Posterior cingulate gyrus (tissue), 11 donors: ENCODE measurements around the gene CLPSL1.

Experiments used
- DNase-seq, 10 donors: peaks; one replicate each; pipeline versions ENCODE4 v3.0.0 to v3.0.0-alpha.2; 2020 to 2021; ENCODE audit warnings: mixed read lengths in 3 of 10
- intact Hi-C: fragments of 100-400 bp; cut with DNase I; formaldehyde crosslinking; loops from one replicate; pipeline ENCODE4 v1.15.1; 2023

Gene CLPSL1

DNA sequence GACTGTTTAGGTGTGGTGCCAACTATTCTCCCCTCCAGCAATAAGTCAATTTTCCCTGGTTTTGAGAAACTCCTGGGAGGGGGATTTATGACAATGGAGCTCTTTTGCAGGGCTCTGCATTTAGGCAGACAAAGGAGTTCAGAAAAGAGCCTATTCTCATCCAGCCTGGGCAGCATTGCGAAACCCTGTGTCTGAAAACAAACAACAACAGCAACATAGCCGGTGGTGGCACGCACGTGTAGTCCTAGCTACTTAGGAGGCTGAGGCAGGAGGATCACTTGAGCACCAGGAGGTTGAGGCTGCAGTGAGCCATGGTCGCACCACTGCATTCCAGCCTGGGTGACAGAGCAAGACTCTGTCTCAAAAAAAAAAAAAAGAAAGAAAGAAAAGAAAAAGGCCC lies 9.9 kb downstream of the CLPSL1 start:
- intact Hi-C loops, result no loop called here
- DNase-seq, result peak in 1 of 10 donors; percentile 42

DNA sequence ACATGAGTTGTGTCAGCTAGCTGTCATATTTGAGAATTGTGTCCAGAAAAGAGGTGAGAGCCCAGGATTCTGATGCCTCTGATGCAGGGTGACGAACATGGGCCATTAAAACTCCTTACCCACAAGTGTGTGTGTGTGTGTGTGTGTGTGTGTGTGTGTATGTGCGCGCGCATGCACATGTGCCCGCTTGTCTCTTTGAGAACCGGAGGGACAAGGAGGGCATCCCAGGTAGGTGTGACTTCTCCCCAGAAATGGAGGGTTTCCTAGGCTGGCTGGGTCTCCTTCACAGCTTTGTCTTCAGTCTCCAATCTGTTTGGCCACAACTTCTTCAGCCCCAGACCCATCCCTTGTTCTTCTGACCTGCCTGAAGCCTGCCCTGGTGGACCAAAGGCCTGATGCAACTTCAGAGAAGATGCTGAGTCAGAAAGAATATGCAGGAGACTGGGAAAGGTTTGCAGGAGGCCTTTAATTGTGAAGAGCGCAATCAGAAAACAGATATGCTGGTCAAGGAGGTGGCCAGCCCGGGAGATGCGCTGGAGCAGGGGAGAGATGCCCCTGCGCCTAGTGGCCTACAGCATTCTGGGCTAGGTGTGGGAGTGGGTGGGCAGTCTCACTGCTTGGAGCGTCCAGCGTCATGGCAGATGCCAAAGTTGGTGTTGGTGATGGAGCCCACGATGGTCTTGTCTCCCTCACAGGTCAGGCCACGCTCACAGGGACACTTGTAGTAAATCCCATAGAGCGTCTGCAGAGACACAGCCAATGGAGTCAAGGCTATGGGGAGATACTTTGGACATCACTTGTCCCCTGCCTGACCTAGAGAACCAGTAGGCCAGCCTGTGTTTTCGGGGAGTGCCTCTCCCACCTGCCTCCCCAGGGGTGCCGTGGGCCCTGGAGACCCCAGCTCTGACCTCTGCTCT lies 14.0 kb downstream of the CLPSL1 start:
- intact Hi-C loops, result no loop called here
- peak in 1 of 10 donors; percentile 81 for DNase-seq

DNA sequence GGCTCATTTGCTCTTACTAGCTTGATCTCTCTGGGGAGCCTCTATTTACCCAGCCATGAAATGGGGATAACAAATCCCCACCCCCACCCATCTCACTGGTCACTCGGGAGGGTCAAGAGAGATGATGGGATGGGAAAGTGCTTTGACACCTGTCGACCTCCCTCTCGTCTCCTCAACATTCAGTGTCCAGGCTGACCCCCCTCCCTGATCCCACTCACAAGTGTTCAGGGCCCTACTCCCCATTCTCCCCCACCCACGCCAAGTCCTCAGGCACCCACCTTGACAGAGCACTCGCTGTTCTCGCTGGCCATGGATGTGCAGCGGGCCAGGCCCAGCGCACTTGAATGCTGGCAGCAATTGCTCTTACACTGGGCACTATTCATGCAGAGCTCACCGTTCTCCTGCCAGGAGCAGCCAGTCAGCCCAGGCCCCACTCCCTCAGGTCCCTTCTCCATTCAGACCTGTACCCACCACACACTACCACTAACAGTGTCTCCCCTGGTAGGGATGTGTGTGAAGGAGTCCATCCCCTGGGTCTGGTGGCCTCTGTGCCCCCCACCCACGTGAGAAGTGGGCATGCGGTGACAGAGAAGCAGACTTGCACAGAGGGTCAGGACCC lies 14.7 kb downstream of the CLPSL1 start:
- intact Hi-C loops, result no loop called here
- peak in 1 of 10 donors; percentile 66 for DNase-seq

DNA sequence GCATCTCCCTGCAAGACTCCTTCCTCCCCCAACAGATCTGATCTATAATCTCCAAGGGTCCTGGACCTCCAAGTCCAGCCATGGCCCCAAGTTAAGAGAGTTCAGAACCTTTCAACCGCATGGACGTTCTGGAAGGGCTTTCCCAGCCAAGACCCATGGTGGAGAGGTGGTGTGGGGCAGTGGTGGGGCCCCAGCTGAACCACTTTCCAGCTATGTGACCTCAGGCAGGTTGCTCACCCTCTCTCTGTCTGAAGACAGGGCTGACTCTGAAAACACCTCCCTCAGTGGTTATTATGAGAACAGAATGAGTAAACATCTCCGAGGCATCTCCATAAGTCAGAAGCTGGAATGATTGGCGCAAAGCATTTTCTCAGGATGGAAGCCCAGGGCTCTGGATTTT lies 15.4 kb downstream of the CLPSL1 start:
- DNase-seq, result peak in 1 of 10 donors; percentile 45
- intact Hi-C loops, result no loop called here

DNA sequence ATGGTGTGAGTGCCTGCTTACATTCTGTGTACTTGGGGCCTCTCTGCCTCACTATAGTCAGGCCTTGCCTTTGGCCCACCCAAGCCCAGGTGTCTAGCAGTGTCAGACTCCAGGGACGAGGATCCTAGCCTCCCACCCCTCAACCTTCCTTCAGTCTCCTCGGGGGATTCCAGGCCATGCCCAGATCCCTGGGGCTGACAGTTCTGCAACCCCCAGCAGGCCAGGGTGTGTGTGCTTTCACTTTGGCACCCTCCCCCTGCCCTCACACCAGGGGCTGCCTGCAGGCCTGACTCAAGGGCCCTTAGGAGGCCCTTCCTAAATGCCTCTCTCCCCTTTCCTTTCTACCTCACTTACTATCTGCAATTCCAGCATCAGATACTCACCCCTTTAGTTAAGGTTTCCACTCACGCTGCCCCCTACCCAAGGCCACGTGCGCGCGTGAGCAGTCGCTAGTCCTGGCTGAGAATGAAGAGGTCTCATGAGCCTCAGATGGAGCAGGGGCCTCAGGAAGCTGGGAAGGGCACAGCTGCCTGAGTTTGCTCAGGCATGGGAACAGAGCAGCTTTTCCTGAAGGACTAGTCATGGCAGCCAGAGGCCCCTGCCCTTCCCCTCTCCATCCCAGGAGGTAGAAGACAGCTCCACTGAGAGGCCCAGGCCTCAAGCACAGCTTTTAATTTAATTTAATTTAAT lies 17.2 kb downstream of the CLPSL1 start:
- peak in 1 of 10 donors; percentile 72 for DNase-seq
- intact Hi-C loops, result loop anchor here (1.0 kb wide), 1 partner anchor 11 kb away; no protein-coding TSS in a partner anchor

DNA sequence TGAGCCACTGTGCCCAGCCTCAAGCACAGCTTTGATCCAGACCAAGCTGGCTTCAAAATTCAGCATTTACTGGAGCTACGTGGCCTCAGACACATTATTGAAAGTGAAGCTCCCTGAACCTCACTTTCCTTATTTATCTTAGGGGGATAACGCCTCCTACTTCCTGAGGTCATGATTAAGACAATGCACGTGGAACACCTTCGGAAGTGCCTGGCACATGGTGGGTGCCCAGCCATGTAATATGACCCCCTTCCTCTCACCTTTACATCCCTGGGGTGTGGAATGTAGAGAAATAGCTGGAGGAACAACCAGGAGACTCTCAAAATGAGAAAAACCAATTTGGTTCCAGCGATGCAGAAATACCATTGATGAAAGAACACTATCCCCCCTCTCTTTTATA lies 17.9 kb downstream of the CLPSL1 start:
- intact Hi-C loops, result loop anchor here (1.0 kb wide), 1 partner anchor 11 kb away; no protein-coding TSS in a partner anchor
- DNase-seq, result no peak

DNA sequence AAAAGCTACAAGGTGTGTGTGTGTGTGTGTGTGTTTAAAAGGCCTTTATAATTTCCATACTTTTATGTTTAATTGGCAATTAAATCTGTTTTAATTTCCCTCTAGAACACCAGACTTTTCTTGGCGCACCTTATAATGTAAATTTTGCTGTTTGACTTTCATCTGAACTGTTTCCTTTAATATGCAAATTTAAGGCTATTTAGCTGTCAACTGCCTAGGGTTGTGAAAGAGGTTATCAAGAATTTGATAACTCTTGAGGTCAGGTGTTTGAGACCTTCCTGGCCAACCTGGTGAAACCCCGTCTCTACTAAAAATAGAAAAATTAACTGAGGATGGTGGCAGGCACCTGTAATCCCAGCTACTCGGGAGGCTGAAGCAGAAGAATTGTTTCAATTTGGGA lies 20.3 kb downstream of the CLPSL1 start:
- intact Hi-C loops, result no loop called here
- DNase-seq, result no peak

DNA sequence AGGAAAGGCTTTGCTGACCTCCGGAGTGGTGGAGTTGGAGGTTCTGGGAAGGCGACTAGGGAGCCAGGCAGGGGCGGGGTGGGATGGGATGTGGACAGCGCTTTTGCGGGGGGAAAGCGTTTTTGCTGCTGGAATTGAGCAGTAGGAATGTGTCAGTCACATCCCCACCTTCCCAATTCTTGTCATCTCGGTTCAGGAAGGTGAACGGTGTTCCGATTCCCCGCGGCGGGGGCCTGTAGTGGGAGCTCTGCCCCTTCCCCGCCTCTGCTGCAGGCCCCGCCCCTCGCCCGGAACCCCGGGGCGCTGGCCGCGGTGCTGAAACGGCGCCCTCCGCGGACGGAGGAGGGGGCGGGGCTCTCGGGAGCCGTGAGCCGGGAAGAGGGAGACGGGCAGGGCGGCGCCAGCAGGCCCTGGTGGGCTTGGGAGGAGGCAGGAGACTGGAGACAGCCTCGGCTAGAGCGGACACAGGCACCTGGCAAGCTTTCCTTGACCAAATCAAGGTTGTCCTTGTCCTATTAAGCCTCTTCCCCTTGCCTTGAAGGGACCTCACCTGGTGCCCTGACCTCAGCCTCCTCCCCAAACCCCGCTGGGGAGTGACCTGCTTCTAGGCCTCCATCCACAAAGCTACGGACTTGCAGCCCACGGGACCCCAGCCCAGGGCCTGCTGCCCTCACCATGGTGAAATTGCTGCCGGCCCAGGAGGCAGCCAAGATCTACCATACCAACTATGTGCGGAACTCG lies 24.3 kb downstream of the CLPSL1 start, which contains the start of gene LHFPL5:
LHFPL5 (plus strand) TSS at position 357 of the 741 bp plus-strand sequence; CDS start at position 676, 319 bp downstream.
- DNase-seq, result peak in 6 of 10 donors; percentile 35 to 93 (median 45)

DNA sequence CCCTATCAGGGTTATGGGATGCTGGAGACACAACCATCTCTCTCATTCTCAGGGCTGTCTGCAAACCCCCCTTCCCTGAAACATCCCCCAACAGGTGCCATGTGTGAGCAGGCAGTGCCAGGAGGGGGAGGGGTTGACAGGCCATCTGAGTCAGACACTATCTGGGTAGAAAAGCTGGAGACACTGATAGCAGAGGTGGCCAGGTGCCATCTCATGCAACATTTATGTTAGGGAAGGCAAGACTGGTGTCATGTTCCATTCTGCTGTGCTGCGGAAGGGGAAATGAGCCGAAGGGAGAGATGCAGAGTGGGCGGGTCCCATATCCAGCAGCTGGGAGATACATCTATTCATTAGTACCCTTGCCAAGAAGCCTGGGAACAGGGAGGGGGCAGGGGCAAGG lies 27.9 kb downstream of the CLPSL1 start:
- DNase-seq, result peak in 2 of 10 donors; percentile 25 to 82

More for the DNA sequence above, 24.3 kb downstream of the CLPSL1 start, which contains the start of gene LHFPL5:
- intact Hi-C loops, result no loop called here

DNA sequence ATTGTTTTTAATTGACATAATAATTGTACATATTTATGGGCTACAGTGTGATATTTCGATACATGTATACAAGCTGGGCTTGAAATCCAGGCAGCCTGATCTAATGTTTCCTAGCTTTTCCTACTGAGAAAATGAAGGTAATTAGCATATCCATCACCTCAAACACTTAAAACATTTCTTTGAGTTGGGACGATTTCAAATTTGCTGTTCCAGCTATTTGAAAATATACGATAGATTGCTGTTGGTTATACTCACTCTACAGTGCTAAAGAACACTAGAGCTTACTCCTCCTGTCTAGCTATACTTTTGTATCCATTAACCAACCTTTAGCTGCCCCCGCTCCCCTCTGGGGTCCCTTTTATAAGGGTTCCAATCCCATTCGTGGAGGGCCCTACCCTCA lies 29.0 kb downstream of the CLPSL1 start:
- intact Hi-C loops, result no loop called here
- no peak for DNase-seq

More for the DNA sequence above, 27.9 kb downstream of the CLPSL1 start:
- intact Hi-C loops, result no loop called here

DNA sequence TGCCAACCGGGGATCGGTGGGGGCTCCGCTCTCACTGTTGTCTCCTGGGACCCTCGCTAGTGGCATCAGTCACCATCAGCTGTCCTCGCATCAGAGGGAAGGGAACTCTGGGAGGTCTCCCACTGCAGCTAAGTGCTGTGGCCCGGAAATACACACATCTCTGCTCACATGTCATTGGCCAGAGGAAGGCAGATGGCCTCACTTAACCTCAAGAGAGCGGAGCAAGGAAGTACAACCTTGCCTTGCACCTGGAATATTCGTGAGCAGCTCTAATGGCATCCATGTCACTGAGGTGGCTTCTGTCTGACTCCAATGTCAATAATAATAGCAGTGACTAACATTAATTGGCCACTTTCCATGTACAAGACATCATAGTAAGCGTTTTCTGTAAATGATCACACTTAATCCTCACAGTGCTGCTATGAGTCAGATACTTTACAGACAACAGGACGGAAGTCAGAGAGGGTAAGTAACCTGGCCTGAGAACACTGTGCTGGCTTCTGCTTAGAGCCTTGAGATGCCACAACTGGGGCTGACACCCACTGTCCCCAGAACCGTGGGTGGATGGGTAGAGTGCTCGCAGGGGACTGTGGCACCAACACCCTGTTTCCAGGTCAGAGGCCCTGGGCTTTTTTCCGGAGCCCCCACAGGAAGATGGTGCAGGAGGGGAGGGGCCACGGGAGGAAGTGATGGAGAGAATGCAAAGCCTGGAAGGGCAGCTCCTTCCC lies 30.3 kb downstream of the CLPSL1 start:
- DNase-seq, result peak in 2 of 10 donors; percentile 9 to 70
- intact Hi-C loops, result no loop called here

DNA sequence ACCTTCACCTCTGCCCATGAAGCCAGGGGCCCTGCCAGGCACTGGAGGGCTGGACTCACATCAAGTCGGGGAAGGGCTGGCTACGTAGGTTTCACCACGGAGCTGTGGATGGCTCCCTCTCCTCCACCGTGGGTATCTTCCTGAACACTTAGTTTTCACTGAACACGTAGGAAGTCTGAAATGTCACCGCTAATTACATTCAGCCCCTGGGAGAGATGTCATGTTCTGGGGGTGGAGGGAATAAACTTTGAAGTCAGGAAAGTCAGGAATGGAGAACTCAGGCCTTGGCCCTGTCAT lies 30.8 kb downstream of the CLPSL1 start:
- DNase-seq, result peak in 1 of 10 donors; percentile 41
- intact Hi-C loops, result no loop called here

DNA sequence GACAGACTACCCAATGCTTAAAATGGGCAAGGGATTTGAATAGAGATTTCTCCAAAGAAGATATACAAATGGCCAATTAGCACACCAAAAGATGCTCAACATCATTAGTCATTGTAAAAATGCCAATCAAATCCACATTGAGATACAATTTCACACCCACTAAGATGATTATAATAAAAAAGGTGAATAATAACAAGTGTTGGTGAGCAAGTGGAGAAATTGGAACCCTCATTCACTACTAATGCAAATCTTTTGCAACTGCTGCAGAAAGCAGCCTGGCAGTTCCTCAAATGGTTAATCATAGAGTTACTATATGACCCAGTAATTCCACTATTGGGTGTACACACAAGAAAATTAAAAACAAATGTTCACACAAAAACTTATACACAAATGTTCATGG lies 36.7 kb downstream of the CLPSL1 start:
- DNase-seq, result no peak
- intact Hi-C loops, result no loop called here

DNA sequence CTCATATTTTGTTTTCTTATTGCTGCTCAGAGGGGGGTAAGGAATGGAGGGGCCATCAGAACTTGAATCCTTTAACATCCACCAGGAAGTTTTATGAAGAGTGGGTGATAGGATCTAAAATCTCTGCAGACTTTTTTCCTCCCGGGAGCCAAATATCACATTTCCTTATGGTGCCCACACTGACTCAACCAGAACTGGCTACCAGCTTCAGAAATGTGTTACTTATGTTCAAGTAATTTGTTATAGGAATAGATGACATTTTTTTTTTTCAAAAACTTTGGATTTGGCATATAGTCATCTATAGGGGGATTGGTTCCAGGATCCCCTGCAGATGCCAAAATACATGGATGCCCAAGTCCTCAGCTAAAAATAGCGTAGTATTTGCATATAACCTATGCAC lies 42.8 kb downstream of the CLPSL1 start:
- intact Hi-C loops, result no loop called here
- no peak for DNase-seq

DNA sequence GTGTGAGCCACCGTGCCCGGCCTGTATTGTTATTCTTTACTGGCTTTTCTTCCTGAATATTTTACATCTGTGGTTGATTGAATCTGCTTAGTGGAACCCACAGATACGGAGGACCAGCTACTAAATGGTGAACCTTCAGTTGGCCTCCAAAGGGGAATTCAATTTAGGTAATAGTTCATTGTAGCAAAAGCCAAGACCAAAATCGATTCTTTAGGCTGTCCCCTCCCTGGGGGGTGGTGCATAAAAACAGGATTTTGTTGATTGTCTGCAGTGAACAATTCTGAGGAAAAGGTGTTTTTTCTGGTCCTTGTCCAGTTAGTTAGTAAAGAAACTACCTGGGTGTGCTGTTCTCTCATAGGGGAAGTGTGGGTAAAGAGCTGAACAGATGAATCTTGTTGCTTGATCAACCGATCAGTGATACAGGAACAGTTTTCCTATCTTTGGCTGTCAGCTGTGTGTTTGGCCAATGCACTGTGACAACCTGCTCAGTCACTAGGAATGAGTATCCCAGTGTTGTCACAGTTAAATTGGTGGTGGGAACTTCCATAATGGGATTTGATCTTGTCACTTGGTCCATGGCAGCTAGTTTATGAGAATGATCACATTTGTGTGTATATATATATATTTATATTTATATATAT lies 43.9 kb downstream of the CLPSL1 start:
- intact Hi-C loops, result no loop called here
- no peak for DNase-seq

DNA sequence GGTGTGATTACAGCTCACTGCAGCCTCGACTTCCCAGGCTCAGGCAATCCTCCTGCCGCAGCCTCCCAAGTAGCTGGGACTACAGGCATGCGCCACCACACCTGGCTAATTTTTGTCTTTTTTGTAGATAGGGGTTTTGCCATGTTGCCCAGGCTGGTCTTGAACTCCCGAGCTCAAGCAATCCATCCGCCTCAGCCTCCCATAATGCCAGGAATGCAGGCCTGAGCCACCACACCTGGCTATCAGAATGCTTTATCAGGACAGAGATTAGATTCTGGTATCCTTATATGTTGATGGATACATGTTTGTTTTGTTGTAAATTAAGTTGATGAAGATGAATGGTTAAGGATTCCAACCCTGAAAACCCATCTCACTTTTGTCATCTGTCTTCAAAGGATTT lies 48.5 kb downstream of the CLPSL1 start:
- intact Hi-C loops, result no loop called here
- DNase-seq, result no peak

DNA sequence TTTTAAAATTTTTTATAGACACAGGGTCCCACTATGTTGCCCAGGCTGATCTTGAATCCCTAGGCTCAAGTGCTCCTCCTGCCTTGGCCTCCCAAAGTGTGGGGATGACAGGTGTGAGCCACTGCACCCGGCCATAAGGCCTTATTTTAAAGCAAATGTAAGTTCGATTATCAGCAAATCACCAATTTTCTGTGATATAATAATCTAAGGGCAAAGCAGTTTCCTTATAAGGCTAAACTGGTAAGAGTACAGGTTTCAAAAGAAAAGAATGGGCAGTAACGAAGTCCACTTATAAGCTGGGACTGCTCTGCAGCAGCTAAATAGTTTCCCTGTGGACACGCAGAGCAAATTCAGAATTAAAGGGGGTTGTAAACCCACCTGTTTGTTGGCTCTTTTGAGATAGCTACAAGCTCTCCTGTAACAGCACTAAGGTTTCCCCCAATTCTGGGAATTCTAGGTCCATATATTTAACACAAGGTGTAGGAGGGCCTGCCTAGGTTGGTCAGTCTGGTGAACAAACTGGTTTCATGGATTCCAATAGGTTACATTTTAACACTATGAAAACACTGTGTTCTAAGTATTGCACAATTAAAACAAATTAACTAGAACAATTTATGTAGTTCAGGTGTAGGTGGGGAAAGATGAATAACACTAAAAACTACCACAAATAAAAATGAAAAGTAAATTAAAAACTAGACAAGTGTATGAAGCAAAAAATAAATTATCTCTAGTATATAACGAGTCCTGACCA lies 50.6 kb downstream of the CLPSL1 start:
- intact Hi-C loops, result no loop called here
- no peak for DNase-seq

DNA sequence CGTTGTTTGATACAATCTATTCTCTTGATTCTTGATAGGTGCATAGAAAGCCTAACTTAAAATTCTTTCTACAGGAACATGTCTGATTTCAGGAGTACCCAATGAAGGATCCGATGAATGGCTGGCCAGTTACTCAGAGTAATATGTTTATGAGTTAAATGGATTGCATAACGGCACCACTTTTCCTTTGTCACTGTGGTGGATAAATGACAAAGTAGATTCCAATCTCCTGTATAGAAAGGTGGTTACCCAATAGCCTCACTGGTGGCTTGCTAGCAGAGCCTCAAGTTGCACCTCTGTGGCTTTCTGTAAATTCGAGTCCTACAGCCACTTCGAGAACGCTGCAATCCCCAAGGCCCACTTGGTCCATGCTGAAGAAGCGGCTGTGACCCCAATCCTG lies 52.7 kb downstream of the CLPSL1 start:
- intact Hi-C loops, result no loop called here

More for the DNA sequence above, 52.7 kb downstream of the CLPSL1 start:
- peak in 1 of 10 donors; percentile 38 for DNase-seq
